GM19468 (cell line): ENCODE results near the gene PFKFB2.

ENCODE experiments used
- ATAC-seq: cut with Tn5 transposase; IDR thresholded peaks from one replicate; pipeline ENCODE4 v1.9.1; 2021; ENCODE audit warnings: mild to moderate bottlenecking, moderate library complexity, moderate number of reproducible peaks; ENCODE audit not compliant: unreplicated experiment; ENCODE audit errors: extremely low read depth

Gene PFKFB2

DNA sequence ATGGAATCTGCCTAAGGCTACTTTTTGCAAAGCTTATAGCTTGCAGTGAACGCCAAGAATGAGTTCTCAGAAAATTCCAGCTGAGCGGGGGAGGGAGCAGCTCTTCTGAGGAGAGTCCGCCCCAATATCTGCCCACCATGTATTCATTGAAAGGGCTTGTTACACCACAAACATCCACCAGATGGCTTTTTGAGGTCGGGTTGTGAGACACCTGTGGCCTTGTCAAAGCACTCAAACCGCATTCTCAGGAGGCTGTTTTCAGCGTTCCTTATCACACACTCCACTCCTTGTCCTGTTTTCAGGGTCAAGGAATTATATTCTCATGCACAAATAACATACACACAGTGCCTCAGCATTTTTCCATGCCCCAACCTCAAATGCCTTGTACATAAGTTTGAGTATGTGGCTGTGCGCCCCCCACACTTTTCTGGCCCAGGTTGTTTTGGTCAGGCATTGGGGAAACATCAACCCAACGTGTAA, 31.7 kb downstream of the PFKFB2 start:
- ATAC-seq: no peak

DNA sequence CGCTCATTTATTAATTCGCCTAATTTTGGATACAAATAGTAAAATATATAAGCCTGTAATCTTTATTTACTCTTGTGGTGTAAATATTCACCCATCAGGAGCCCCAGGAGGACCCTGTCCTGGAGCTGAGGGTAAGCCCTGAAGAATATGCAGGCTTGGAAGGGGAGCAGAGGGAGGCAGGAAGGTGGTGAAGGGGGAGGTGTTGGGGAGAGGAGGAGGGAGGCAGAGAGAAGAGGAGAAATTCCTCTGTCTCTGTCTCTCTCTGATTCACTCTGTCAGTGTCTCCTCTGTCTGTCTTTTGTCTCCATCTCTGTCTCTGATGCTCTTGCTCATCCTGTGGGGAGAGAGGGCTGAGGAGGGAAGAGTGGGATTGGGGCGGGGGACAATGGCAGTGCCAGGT, 32.8 kb downstream of the PFKFB2 start:
- no peak for ATAC-seq

DNA sequence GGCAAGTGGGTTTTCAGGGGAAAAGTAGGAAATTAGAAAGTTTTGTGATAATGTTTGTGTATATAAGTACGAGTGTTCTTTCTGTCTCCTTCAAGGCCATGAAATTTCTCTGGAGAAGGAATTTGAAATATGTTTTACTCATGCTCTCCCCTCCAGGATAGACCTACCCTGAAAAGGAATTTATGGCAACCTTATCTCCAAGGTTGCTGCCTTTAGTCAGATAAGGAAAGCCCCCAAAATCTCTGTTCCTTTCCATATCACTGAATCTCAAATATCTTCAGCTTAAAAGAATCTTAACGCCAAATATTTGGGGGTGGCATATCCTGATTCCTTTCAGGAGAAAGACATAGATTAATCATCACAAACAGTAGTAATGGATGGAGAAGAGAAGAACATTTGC, 35.1 kb downstream of the PFKFB2 start:
- no peak for ATAC-seq

DNA sequence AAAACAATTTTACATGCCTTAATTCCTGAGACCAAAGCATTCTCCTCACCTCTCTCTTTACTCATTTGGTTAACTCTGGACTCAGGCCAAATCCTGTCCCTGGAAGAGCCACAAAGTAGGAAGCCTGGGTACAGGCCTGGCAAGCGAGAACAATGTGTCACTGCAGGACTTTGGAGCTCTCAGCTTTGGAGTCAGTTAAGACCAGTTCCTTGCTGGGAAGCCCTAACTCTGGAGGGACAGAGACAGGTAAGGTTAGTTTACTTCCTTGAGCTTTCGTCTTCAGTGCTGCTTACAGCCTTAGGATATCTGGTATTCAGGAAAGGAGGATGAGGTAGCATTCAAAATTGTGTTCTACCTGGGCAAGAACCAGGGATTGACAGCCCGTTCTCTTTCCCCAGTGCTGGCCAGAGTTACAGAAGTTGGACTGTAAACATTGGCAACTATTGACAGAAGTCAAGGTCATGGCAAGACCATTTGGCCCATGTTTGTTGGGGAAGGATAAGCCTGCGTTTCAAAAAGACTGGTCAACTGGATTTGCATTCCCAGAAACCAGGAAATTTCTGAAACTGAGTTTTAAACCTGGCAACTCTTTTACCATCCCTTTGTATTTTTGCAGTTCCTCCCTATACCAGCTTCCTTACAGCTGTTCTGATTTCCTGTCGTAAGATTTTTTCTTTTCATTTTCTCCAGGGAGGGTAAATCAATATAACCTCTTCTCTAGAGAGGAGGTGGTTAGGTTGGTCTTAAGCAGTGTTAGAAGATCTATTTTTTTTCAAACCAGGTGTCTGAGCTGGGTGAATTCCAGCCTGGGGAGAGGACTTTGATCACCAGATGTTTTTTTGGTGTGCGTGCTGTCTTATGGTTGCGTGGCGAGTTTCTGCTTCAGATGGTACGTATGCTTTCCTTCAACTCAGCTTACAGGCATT, 35.9 kb downstream of the PFKFB2 start, which contains the start of gene C4BPB:
C4BPB (plus strand) TSS at position 160 of the 926 bp plus-strand sequence; CDS start at position 832, 672 bp downstream.
- no peak for ATAC-seq

DNA sequence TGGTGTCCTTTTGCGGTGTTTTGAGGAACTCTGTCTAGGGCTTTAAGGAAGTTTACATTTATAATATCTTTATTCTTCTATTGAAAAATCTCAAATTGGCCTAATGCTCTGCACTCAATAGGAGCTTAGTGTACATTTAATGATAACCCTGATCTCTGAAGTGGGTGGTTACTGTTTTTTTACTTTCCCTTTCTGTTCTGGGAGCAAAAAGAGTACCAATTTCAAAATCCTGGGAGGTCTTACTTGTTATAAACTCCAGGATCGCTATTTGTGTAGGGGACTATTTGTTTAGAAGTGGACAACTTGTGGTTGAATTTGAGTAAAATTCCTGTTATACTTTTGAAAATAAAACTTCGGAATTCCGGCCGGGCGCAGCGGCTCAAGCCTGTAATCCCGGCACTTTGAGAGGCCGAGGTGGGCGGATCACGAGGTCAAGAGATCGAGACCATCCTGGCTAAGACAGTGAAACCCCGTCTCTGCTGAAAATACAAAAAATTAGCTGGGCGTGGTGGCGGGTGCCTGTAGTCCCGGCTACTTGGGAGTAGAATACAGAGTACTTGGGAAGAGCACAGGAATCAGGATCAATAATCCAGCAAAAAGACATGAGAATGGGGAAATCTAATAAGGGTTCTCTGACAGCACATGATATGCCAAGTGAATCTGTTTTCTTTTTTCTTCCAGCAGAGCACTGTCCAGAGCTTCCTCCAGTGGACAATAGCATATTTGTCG, 36.7 kb downstream of the PFKFB2 start:
- no peak for ATAC-seq

DNA sequence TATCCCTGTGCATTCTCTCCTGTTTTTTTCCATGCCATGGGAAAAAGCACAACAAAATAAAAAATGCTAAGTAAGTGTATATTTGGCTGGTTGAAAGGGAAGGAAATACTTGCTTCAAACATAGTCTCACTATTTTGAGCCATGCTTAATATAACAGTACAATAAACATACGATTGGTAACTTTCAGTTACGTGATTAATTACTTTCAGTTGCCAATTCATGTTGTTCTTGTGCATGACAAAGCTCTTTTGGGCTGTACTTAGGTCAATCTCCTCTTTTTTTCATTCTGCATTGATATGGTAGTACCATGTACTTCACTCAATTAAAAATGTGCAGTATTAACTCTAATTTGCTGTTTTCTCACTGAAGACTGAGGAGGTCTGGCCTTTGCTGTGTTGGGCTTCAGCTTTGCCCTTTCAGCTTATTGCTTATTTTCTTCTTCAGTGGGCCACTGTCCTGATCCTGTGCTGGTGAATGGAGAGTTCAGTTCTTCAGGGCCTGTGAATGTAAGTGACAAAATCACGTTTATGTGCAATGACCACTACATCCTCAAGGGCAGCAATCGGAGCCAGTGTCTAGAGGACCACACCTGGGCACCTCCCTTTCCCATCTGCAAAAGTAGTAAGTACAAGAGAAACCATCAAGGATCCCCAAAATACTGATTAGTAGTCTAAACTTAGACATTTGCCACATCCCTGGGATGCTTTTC, 38.3 kb downstream of the PFKFB2 start:
- ATAC-seq: no peak

DNA sequence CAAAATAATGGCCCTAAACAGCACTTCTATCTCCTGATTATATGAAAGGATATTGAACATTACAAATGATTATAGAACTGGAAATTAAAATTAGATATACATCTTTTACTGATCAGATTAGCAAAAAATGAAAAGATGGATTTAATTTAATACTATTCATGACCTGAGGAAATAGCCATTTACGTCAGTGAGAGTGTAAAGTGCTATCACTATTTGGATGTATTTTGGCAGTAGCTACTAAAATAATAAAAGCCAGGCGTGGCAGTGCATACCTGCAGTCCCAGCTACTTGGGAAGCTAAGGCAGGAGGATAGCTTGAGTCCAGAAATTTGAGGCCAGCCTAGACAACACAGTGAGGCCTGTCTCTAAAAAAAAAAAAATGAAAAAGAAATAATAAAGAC, 40.9 kb downstream of the PFKFB2 start:
- no peak for ATAC-seq

DNA sequence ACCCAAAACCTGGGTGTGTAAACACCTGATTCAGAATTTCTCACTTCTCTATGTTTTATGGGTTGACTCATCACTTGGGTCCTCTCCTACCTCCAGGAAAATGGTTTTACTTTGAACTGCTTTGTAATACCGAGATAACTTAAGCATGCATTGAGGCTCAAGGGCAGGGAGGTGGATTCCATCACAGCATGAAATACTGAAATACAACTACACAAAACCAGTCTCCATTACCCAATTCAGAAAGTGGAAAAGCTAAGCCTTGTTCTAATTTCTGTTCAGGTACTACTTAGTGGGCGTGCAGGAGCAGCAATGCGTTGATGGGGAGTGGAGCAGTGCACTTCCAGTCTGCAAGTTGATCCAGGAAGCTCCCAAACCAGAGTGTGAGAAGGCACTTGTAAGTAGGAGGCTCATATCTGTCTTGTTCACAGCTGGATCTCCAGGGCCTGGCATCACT, 44.8 kb downstream of the PFKFB2 start:
- ATAC-seq: peak; percentile 65

DNA sequence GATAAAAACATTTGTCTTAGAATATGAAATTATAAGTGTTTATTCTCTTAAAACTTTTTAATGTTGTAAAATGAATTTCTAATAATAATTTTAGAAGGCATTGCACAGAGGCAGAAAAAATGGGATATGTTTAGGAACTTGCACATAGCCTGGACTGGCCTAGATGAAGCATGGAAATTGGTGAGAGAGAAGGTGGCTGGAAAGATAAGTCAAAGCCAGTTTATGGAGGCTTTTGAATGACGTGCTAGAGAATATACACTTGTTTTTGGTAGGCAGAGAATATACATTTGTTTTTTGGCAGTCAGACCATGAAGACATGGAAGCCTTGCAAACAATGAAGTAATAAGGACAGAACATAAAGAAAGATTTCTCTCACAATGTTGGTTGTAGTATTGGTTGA, 48.6 kb downstream of the PFKFB2 start:
- ATAC-seq: no peak

DNA sequence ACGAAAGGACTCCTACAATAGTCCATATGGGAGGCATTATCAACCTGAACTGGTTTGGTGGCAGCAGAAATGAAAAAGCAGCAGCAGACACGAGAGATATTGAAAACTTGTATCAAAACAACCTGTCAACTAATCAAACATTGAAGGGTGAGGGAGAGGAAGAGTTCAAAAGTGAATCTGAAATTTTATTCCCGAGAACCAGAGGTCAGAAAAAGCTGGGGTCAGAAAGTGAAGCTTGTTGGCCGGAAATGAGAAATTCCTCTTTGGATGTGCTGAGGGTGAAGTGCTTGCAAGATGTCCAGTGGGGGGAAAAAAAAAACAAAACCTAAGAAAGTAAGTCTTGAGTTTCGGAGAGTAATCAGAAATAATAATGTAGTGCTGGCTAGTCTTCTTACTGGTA, 49.1 kb downstream of the PFKFB2 start:
- ATAC-seq: no peak

DNA sequence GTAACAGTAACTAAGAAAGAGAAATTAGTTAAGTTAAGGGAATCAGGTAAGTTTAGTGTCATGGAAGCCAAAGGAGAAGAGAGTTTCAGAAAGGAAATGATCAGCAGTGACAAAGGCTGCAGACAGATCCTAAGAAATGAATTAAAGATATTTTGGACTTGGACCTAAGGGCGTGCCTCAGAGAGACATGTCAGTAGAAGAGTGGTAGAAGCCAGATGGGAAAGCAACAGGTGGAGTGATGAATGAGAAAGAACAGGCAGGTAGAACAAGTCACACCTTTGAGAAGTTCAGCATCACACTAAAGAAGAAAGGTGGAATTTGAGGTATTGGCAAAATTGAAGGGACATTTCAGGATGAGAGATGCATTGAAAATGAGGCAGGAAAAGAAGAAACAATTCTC, 49.6 kb downstream of the PFKFB2 start:
- ATAC-seq: no peak

DNA sequence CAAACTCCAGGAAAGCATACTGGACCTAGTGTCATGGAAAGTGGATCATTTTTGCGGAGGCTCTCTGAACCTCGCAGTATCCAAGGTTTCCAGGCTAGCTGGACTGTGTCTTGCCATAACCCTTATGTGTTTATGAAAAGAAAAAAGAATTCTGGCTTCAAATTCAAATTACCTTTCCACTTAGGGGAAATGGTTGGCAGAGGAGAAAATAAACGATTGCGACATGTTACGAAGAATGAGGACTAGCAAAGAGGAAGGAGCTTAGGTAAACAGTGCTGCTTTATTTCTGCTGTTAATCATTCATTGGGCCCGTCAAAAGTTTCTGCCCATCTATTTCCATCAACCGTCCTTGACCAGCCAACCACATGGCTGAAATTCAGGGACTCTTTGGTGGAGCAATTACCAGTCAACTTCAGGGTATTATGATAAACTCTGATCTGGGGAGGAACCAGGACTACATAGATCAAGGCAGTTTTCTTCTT, 50.9 kb downstream of the PFKFB2 start, which contains the start of gene C4BPA:
C4BPA (plus strand) TSS at position 342 of the 482 bp plus-strand sequence. CDS start 8,793 bp downstream, outside the sequence.
- ATAC-seq: no peak

DNA sequence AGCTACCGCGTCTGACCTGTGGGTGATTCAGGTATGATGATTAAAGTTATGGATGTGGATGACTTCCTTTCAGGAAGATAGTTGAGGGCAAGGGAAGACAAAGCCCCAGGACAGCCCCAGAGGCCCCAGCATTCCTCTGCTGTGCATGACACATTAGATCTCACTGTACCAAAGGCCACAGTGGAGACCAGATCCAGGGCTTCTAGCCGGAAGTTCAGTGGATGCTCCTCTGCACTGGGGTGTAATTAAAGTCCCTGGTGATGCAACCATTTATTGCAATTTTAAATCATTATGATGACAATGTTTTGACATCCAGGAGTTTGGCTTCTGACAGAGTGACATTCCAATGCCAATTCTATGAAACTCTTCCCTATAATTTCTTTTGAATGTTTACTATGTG, 55.9 kb downstream of the PFKFB2 start:
- no peak for ATAC-seq

DNA sequence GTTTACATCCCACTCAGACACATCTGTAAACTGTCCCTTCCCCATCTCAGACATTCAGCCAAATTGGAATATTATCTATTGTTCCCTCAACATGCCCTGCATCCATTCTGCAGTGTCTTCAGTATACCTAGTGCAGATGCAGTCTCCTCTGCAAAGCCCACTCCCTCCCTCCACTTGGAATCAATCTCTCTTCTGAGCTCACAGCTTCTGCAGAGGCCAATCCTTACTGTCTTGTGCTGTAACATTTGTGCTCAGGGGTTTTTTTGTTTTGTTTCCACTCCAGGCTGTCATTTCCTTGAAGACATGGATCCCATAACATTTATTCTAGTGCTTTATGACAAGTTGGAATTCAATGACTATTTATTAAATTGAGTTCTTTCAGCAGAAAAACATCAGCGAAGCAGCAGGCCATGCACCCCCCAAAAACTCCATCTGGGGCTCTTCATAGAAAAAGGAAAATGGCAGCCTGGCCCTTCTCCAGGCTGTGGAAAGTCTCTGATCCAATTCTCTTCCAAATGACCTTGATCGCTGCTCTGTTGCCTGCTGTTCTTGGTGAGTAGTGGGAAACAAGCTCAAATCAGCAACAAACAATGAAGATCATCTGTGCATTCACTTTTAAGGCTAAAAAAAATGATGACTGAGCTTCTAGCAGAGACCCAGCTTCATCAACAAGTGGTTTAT, 59.7 kb downstream of the PFKFB2 start:
- no peak for ATAC-seq

DNA sequence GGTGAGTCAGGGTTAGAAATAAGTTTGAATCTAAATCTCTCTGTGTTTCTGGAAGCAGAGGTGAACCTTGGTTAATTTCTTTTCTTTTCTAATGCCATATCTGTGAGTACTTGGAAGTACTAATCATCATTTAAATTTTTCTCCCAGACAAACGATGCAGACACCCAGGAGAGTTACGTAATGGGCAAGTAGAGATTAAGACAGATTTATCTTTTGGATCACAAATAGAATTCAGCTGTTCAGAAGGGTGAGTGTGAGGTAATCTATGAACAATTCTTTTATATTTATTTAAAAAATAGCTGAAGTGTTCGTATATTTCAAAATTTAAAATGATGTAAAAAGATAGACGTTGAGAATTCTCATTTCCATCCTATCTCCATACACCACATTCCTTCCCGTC, 62.2 kb downstream of the PFKFB2 start:
- no peak for ATAC-seq

DNA sequence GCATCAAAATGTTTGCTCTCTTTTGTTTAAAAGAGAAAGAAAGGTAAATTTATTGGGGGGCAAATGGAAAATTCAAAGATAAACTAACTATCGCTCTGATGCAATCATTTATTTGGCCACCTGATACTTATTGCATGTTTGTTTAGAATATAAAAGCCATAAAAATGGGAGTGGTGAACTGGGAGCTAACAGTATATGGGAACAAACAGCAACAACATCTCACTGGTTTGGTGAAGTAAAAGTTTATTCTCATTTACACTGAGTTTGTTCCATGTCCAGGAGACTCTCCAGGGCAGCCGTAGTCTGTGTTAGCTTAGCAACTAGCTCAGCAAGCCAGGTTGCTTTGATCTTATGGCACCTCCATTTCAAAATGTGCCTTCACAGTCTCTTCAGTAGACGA, 71.3 kb downstream of the PFKFB2 start:
- ATAC-seq: no peak

DNA sequence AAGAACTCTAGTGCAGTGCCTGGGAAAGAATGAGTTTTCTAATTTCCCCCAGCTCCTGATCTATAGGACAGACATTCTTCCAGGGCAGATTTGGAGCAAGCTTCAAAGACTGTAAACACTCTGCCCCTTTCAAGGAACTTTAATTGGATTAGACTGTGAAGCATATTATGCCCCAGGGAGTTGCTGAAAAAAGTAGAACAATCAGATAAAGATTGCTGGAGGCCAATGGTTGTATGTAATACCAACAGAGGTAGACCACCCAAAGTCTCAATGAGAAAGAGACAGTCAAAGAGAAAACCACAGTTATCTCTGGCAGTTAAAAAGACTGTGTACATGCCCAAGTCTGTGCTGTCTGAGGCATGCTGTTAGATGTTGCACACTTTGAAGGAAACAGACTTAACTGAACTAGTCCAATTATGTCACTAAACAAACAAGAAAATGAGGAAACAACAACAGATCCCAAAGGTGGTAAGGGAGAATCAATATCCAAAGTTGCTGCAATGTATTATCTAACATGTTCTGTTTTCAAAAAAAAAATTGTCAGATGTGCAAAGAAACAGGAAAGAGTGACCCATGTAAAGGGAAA, 75.4 kb downstream of the PFKFB2 start:
- no peak for ATAC-seq

DNA sequence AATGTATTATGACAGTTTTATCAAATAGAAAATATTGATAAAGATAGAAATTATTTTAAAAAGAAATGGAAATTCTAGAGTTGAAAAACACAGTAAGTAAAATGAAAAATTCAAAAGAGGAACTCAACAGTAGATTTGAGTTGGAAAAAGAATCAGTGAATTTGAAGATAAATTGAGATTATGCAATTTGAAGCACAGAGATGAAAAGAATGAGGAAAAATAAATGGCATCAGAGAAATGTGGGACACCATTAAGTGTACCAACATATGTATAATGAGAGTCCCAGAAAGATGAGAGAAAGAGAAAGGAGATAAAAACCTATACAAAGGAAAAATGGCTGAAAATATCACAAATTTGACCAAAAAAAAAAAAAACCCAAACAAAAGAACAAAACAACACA, 76.0 kb downstream of the PFKFB2 start:
- ATAC-seq: no peak
